ENCODE results near the gene MIER2. TPM values are rescaled to one million over a fixed set of nuclear protein-coding genes. Genes with fewer than 3 reads are reported as not detected.

The MIER2 gene
- total RNA-seq, 2 experiments from 2014 or later = 9.5 to 11.5 TPM

DNA sequence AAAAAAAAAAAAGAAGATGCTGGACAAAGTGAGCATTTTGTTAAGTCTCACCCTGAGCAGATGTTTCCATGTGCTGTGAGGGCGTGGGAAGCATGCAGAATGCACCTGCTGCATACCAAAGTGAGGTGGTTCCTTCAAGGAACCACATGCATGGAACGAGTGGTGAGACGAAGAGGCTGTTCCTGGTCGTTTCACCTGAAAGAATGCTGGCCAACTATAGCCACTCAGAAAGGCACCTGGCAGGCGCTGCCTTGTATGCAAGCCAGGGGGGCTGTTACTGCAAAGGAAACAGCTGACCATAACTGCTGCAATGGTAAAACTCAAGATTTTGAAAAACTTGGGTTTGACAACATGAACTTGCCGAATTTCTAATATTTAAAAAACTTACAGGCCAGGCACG is 14.7 kb downstream of the MIER2 start:
- Histone ChIP-seq H3K36me3 (ENCODE audit: insufficient read depth, low read length) (peaks cover 66% of the 10 kb centered on the region), H3K27ac (ENCODE audit: low read depth in 1 of 2, low read length in 2 of 2) (no peak overlapping the region), H3K4me3 (ENCODE audit: low read length) (no peak overlapping the region), H3K9me3 (ENCODE audit: control insufficient read depth in 1 of 2, insufficient read depth in 1 of 2, low read length in 2 of 2) (peaks cover 13 to 24% of the 10 kb centered on the region in 2 experiments), H3K4me1 (ENCODE audit: insufficient read depth, low read length) (no peaks in the 10 kb centered on the region), H3K27me3 (ENCODE audit: control insufficient read depth in 1 of 2, insufficient read depth in 2 of 2, low read length in 2 of 2) (no peaks in the 10 kb centered on the region)
- H3K27me3 Mint-ChIP-seq = no peaks in the 10 kb centered on the region
- H3K4me1 Mint-ChIP-seq (ENCODE audit: low read depth) = no peaks in the 10 kb centered on the region
- peaks cover 69% of the 10 kb centered on the region for H3K36me3 Mint-ChIP-seq (ENCODE audit: low read depth)
- ChIA-PET CTCF (no interaction called here), POLR2A (no interaction called here)
- TF ChIP-seq, protein P1, sequence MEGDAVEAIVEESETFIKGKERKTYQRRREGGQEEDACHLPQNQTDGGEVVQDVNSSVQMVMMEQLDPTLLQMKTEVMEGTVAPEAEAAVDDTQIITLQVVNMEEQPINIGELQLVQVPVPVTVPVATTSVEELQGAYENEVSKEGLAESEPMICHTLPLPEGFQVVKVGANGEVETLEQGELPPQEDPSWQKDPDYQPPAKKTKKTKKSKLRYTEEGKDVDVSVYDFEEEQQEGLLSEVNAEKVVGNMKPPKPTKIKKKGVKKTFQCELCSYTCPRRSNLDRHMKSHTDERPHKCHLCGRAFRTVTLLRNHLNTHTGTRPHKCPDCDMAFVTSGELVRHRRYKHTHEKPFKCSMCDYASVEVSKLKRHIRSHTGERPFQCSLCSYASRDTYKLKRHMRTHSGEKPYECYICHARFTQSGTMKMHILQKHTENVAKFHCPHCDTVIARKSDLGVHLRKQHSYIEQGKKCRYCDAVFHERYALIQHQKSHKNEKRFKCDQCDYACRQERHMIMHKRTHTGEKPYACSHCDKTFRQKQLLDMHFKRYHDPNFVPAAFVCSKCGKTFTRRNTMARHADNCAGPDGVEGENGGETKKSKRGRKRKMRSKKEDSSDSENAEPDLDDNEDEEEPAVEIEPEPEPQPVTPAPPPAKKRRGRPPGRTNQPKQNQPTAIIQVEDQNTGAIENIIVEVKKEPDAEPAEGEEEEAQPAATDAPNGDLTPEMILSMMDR (IDR thresholded peaks at IDR 0.05) = no peak
- H3K9me3 Mint-ChIP-seq = no peaks in the 10 kb centered on the region
- DNase-seq (no peak), ATAC-seq (ENCODE audit: poor library complexity) (no peak)
- intact Hi-C loops (cut with DNase I, micrococcal nuclease) = no loop called here
- no peak overlapping the region for H3K4me3 Mint-ChIP-seq
- no peak overlapping the region for H3K27ac Mint-ChIP-seq

DNA sequence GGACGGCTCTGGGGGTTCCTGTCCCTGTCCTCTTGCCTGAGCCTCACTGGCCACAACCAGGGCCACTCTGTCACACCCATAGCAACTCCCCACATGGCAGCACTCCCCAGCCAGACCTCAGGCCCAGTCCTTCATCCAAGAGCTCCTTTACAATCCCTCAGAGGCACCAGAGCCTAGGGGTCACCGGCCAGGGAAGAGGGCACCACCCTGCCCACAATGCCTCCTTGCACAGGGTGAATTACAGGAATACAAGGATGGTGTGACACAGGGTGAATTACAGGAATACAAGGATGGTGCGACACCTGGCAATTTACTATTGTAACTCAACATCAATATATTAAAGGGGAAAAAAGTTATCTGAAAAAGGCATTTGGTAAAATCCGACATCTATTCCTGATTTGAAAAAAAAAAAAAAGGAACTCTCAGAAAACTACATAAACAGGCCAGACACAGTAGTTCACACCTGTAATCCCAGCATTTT is 16.5 kb downstream of the MIER2 start:
- Mint-ChIP-seq H3K9me3 (no peaks in the 10 kb centered on the region), H3K4me1 (ENCODE audit: low read depth) (no peaks in the 10 kb centered on the region), H3K27ac (no peak overlapping the region), H3K27me3 (no peaks in the 10 kb centered on the region), H3K4me3 (no peak overlapping the region), H3K36me3 (ENCODE audit: low read depth) (peaks cover 57% of the 10 kb centered on the region)
- Histone ChIP-seq H3K36me3 (ENCODE audit: insufficient read depth, low read length) (peaks cover 66% of the 10 kb centered on the region), H3K4me3 (ENCODE audit: low read length) (no peak overlapping the region), H3K9me3 (ENCODE audit: control insufficient read depth in 1 of 2, insufficient read depth in 1 of 2, low read length in 2 of 2) (peaks cover 13 to 24% of the 10 kb centered on the region in 2 experiments), H3K4me1 (ENCODE audit: insufficient read depth, low read length) (no peaks in the 10 kb centered on the region), H3K27ac (ENCODE audit: low read depth in 1 of 2, low read length in 2 of 2) (no peak overlapping the region), H3K27me3 (ENCODE audit: control insufficient read depth in 1 of 2, insufficient read depth in 2 of 2, low read length in 2 of 2) (no peaks in the 10 kb centered on the region)
- intact Hi-C loops (cut with DNase I, micrococcal nuclease) = no loop called here
- TF ChIP-seq, protein P1 (IDR thresholded peaks at IDR 0.05) = no peak
- ATAC-seq (ENCODE audit: poor library complexity) (no peak), DNase-seq (no peak)
- ChIA-PET POLR2A (no interaction called here), CTCF (no interaction called here)

DNA sequence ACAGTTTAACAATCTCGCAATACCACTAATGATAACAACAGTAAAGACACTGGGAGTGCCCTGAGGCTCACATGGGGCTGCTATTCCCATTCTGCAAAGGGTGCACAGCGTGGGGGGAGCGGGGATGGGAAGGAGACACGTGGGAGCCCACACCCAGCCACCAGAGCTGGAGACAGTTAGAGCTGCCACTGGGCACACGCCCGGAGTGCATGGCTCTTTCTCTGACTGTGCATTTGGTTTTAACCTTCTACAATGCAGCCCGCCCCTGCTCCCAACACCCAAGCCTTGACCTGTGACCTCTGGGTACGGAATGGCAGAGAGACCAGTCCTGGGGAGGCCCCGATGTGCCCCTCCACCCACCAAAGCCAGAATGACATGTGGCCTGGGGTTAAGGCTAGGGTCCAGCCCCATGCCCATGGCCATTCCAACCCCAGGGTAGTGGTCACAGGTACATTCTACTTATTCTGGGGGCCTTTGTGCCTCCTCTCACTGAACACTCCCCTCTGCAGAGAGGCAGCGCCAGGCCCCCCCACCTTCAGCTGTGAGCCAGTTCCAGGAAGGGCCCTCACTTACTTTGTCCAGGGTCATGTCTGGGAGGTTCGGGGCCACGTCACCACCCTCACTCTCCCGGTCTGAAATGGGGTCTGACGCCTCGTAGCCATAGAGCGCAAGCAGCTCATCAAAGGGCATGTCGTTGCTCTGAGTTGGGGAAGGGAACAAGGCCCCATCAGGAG is 17.1 kb downstream of the MIER2 start:
- Histone ChIP-seq H3K4me3 (ENCODE audit: low read length) (no peak overlapping the region), H3K27me3 (ENCODE audit: control insufficient read depth in 1 of 2, insufficient read depth in 2 of 2, low read length in 2 of 2) (no peaks in the 10 kb centered on the region), H3K36me3 (ENCODE audit: insufficient read depth, low read length) (peaks cover 69% of the 10 kb centered on the region), H3K4me1 (ENCODE audit: insufficient read depth, low read length) (no peaks in the 10 kb centered on the region), H3K9me3 (ENCODE audit: control insufficient read depth in 1 of 2, insufficient read depth in 1 of 2, low read length in 2 of 2) (peaks cover 13 to 24% of the 10 kb centered on the region in 2 experiments), H3K27ac (ENCODE audit: low read depth in 1 of 2, low read length in 2 of 2) (no peak overlapping the region)
- Mint-ChIP-seq H3K4me1 (ENCODE audit: low read depth) (no peaks in the 10 kb centered on the region), H3K36me3 (ENCODE audit: low read depth) (peaks cover 57% of the 10 kb centered on the region), H3K4me3 (no peak overlapping the region), H3K27me3 (no peaks in the 10 kb centered on the region), H3K9me3 (no peaks in the 10 kb centered on the region), H3K27ac (no peak overlapping the region)
- intact Hi-C loops (cut with DNase I, micrococcal nuclease) = no loop called here
- DNase-seq = peak in 1 of 14 experiments; percentile 8
- no peak for ATAC-seq (ENCODE audit: poor library complexity)
- TF ChIP-seq, protein P1 (IDR thresholded peaks at IDR 0.05) = no peak
- ChIA-PET CTCF (no interaction called here), POLR2A (no interaction called here)

Data from CD4-positive, alpha-beta T cell (primary cell).